ENCODE measurements around the gene ZFYVE28. TPM values are rescaled to one million over a fixed set of nuclear protein-coding genes. Genes with fewer than 3 reads are reported as not detected.

ZFYVE28 gene
- polyA plus RNA-seq, 1 donor = 7.4 TPM

- no peaks in the 10 kb centered on the region for H3K36me3 ChIP-seq (ENCODE audit: control insufficient read depth, insufficient read depth, low read length)
- peaks cover 2% of the 10 kb centered on the region for H3K9me3 ChIP-seq (ENCODE audit: control insufficient read depth, low read depth, low read length)
- peak in 1 of 2 donors; percentile 17 for DNase-seq
- WGBS (ENCODE audit: insufficient coverage, low lambda C conversion rate) = 43% methylated on average over 7 of the region's 19 CpGs
- no peaks in the 10 kb centered on the region for H3K27me3 ChIP-seq (ENCODE audit: control insufficient read depth, insufficient read depth, low read length)
- no peak overlapping the region for H3K4me3 ChIP-seq (ENCODE audit: low read length)
- no peak overlapping the region for H3K27ac ChIP-seq (ENCODE audit: low read length)
- H3K4me1 ChIP-seq (ENCODE audit: control insufficient read depth, insufficient read depth, low read length) = peaks cover 4% of the 10 kb centered on the region
Measured at GRCh38 chr4:2330091-2331042, 88.1 kb downstream of the ZFYVE28 start.

- no peak for DNase-seq
- no peaks in the 10 kb centered on the region for H3K9me3 ChIP-seq (ENCODE audit: control insufficient read depth, low read depth, low read length)
- H3K4me3 ChIP-seq (ENCODE audit: low read length) = no peak overlapping the region
- no peaks in the 10 kb centered on the region for H3K4me1 ChIP-seq (ENCODE audit: control insufficient read depth, insufficient read depth, low read length)
- no peak overlapping the region for H3K27ac ChIP-seq (ENCODE audit: low read length)
- H3K36me3 ChIP-seq (ENCODE audit: control insufficient read depth, insufficient read depth, low read length) = no peaks in the 10 kb centered on the region
- H3K27me3 ChIP-seq (ENCODE audit: control insufficient read depth, insufficient read depth, low read length) = no peaks in the 10 kb centered on the region
Measured at GRCh38 chr4:2327579-2327978, 90.9 kb downstream of the ZFYVE28 start.

GRCh38 chr4:2324891-2325290 lies 93.6 kb downstream of the ZFYVE28 start:
- Histone ChIP-seq H3K36me3 (ENCODE audit: control insufficient read depth, insufficient read depth, low read length) (no peaks in the 10 kb centered on the region), H3K27me3 (ENCODE audit: control insufficient read depth, insufficient read depth, low read length) (no peaks in the 10 kb centered on the region), H3K27ac (ENCODE audit: low read length) (no peak overlapping the region), H3K9me3 (ENCODE audit: control insufficient read depth, low read depth, low read length) (no peaks in the 10 kb centered on the region), H3K4me3 (ENCODE audit: low read length) (no peak overlapping the region), H3K4me1 (ENCODE audit: control insufficient read depth, insufficient read depth, low read length) (no peaks in the 10 kb centered on the region)
- no CpG with 5 or more reads among the region's 1 CpG for WGBS (ENCODE audit: insufficient coverage, low lambda C conversion rate)
- DNase-seq = no peak

- Histone ChIP-seq H3K27me3 (ENCODE audit: control insufficient read depth, insufficient read depth, low read length) (no peaks in the 10 kb centered on the region), H3K27ac (ENCODE audit: low read length) (no peak overlapping the region), H3K36me3 (ENCODE audit: control insufficient read depth, insufficient read depth, low read length) (no peaks in the 10 kb centered on the region), H3K4me1 (ENCODE audit: control insufficient read depth, insufficient read depth, low read length) (no peaks in the 10 kb centered on the region), H3K4me3 (ENCODE audit: low read length) (no peak overlapping the region), H3K9me3 (ENCODE audit: control insufficient read depth, low read depth, low read length) (no peaks in the 10 kb centered on the region)
- no peak for DNase-seq
- WGBS (ENCODE audit: insufficient coverage, low lambda C conversion rate) = no CpG with 5 or more reads among the region's 13 CpGs
Measured at GRCh38 chr4:2322841-2323240, 95.6 kb downstream of the ZFYVE28 start.

- Histone ChIP-seq H3K27me3 (ENCODE audit: control insufficient read depth, insufficient read depth, low read length) (no peaks in the 10 kb centered on the region), H3K4me1 (ENCODE audit: control insufficient read depth, insufficient read depth, low read length) (no peaks in the 10 kb centered on the region), H3K27ac (ENCODE audit: low read length) (no peak overlapping the region), H3K4me3 (ENCODE audit: low read length) (no peak overlapping the region), H3K9me3 (ENCODE audit: control insufficient read depth, low read depth, low read length) (no peaks in the 10 kb centered on the region), H3K36me3 (ENCODE audit: control insufficient read depth, insufficient read depth, low read length) (no peaks in the 10 kb centered on the region)
- WGBS (ENCODE audit: insufficient coverage, low lambda C conversion rate) = 100% methylated on average over 1 of the region's 10 CpGs
- DNase-seq = no peak
Measured at GRCh38 chr4:2322227-2322626, 96.2 kb downstream of the ZFYVE28 start.

- no peaks in the 10 kb centered on the region for H3K9me3 ChIP-seq (ENCODE audit: control insufficient read depth, low read depth, low read length)
- no CpG with 5 or more reads among the region's 22 CpGs for WGBS (ENCODE audit: insufficient coverage, low lambda C conversion rate)
Measured at GRCh38 chr4:2321279-2322196, 96.9 kb downstream of the ZFYVE28 start.

GRCh38 chr4:2320746-2321145 lies 97.7 kb downstream of the ZFYVE28 start:
- no peak for DNase-seq
- Histone ChIP-seq H3K9me3 (ENCODE audit: control insufficient read depth, low read depth, low read length) (no peaks in the 10 kb centered on the region), H3K27me3 (ENCODE audit: control insufficient read depth, insufficient read depth, low read length) (no peaks in the 10 kb centered on the region), H3K36me3 (ENCODE audit: control insufficient read depth, insufficient read depth, low read length) (no peaks in the 10 kb centered on the region), H3K27ac (ENCODE audit: low read length) (no peak overlapping the region), H3K4me1 (ENCODE audit: control insufficient read depth, insufficient read depth, low read length) (no peaks in the 10 kb centered on the region), H3K4me3 (ENCODE audit: low read length) (no peak overlapping the region)
- no CpG with 5 or more reads among the region's 11 CpGs for WGBS (ENCODE audit: insufficient coverage, low lambda C conversion rate)

More at GRCh38 chr4:2321279-2322196, 96.9 kb downstream of the ZFYVE28 start:
- H3K36me3 ChIP-seq (ENCODE audit: control insufficient read depth, insufficient read depth, low read length) = no peaks in the 10 kb centered on the region
- no peak overlapping the region for H3K4me3 ChIP-seq (ENCODE audit: low read length)
- no peaks in the 10 kb centered on the region for H3K27me3 ChIP-seq (ENCODE audit: control insufficient read depth, insufficient read depth, low read length)
- DNase-seq = no peak
- no peaks in the 10 kb centered on the region for H3K4me1 ChIP-seq (ENCODE audit: control insufficient read depth, insufficient read depth, low read length)
- H3K27ac ChIP-seq (ENCODE audit: low read length) = no peak overlapping the region

- H3K4me3 ChIP-seq (ENCODE audit: low read length) = no peak overlapping the region
- no peaks in the 10 kb centered on the region for H3K9me3 ChIP-seq (ENCODE audit: control insufficient read depth, low read depth, low read length)
- H3K4me1 ChIP-seq (ENCODE audit: control insufficient read depth, insufficient read depth, low read length) = no peaks in the 10 kb centered on the region
- H3K36me3 ChIP-seq (ENCODE audit: control insufficient read depth, insufficient read depth, low read length) = no peaks in the 10 kb centered on the region
- no CpG with 5 or more reads among the region's 18 CpGs for WGBS (ENCODE audit: insufficient coverage, low lambda C conversion rate)
- no peak for DNase-seq
- no peak overlapping the region for H3K27ac ChIP-seq (ENCODE audit: low read length)
- H3K27me3 ChIP-seq (ENCODE audit: control insufficient read depth, insufficient read depth, low read length) = no peaks in the 10 kb centered on the region
Measured at GRCh38 chr4:2320152-2320551, 98.3 kb downstream of the ZFYVE28 start.

- H3K4me1 ChIP-seq (ENCODE audit: control insufficient read depth, insufficient read depth, low read length) = no peaks in the 10 kb centered on the region
Measured at GRCh38 chr4:2318885-2319284, 99.6 kb downstream of the ZFYVE28 start.

GRCh38 chr4:2318476-2318875 lies 100.0 kb downstream of the ZFYVE28 start:
- no CpG with 5 or more reads among the region's 12 CpGs for WGBS (ENCODE audit: insufficient coverage, low lambda C conversion rate)
- H3K36me3 ChIP-seq (ENCODE audit: control insufficient read depth, insufficient read depth, low read length) = no peaks in the 10 kb centered on the region
- no peak overlapping the region for H3K27ac ChIP-seq (ENCODE audit: low read length)
- H3K4me3 ChIP-seq (ENCODE audit: low read length) = no peak overlapping the region
- H3K27me3 ChIP-seq (ENCODE audit: control insufficient read depth, insufficient read depth, low read length) = no peaks in the 10 kb centered on the region
- H3K9me3 ChIP-seq (ENCODE audit: control insufficient read depth, low read depth, low read length) = no peaks in the 10 kb centered on the region
- no peaks in the 10 kb centered on the region for H3K4me1 ChIP-seq (ENCODE audit: control insufficient read depth, insufficient read depth, low read length)
- no peak for DNase-seq

More at GRCh38 chr4:2318885-2319284, 99.6 kb downstream of the ZFYVE28 start:
- DNase-seq = no peak
- no peaks in the 10 kb centered on the region for H3K36me3 ChIP-seq (ENCODE audit: control insufficient read depth, insufficient read depth, low read length)
- H3K9me3 ChIP-seq (ENCODE audit: control insufficient read depth, low read depth, low read length) = no peaks in the 10 kb centered on the region
- no CpG with 5 or more reads among the region's 10 CpGs for WGBS (ENCODE audit: insufficient coverage, low lambda C conversion rate)
- H3K27ac ChIP-seq (ENCODE audit: low read length) = no peak overlapping the region
- no peak overlapping the region for H3K4me3 ChIP-seq (ENCODE audit: low read length)
- no peaks in the 10 kb centered on the region for H3K27me3 ChIP-seq (ENCODE audit: control insufficient read depth, insufficient read depth, low read length)
